Measurements from ENCODE around the gene PFKL.
"Not testable (repeated sequence)": the region's sequence is repeated elsewhere in the genome, so short reads cannot be mapped to it uniquely, and the experiment has no call there.

PFKL gene

GRCh38 chr21:44344541-44345183 is 44.8 kb downstream of the PFKL start:
- no peak for DNase-seq (ENCODE audit: low read depth, low spot score)

DNA sequence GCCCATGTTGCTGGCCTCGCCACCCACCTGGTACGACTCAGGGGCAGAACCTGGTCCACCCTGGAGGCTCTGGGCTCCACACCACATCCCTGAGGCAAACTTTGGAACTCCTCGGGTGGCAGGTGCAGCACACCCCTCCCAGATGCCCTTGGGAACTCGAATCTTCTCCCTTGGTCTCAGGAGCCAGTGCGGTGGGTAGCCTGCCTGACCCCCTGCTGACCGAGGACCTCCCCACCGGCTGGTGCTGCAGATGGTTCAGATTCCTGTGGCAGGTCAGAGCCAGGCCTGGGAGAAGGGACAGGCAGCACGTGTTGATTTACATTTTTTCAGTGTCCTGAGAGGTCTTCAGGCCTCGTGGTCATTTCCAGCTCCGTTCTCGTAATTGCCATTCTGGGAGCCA is 45.6 kb downstream of the PFKL start:
- no peak for DNase-seq (ENCODE audit: low read depth, low spot score)

DNA sequence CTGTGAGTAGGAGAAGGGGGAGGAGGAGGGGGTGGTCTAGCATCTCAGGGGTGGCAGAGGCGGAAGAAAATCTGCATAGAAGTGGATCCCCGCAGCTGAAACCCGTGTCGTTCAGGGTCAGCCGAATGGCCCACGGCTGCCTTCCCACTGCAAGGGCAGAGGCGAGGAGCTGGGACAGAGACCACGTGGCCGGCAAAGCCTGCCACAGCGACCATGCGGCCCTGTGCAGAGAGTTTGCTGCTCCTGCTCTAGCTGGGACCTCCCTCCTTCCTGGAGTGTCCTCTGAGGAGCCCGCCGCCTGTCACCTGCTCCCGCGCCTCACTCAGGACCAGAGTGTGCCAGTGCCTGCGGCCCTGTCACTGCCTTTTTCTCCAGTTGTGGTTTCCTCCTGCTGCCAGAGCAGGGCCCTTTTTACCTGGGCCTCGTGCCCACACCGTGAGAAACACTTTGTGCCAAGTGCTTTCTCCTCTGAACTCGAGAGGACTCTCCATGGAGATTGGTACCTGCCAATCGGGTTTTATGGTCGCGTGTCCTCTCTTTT is 48.1 kb downstream of the PFKL start:
- no peak for DNase-seq (ENCODE audit: low read depth, low spot score)

DNA sequence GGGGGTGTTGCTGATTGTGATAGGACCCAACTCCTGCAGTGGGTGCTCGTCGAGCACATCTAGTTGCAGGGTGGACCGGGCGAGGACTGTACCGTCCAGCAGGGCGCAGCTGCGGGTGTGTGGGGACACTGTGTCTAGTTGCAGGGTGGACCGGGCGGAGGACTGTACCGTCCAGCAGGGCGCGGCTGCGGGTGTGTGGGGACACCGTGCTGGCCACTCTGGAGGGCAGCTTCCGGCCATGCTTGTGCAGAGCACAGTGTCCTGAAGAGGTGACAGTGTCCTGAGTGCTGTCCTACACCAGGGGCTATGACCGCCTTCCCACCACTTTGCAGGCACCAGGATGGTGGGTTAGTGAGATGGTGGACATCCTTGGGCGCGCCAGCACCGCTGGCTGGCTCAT is 49.0 kb downstream of the PFKL start:
- DNase-seq (ENCODE audit: low read depth, low spot score) = no peak

- no peak for DNase-seq (ENCODE audit: low read depth, low spot score)
These were observed 49.6 kb downstream of the PFKL start for GRCh38 chr21:44349416-44349846.

DNA sequence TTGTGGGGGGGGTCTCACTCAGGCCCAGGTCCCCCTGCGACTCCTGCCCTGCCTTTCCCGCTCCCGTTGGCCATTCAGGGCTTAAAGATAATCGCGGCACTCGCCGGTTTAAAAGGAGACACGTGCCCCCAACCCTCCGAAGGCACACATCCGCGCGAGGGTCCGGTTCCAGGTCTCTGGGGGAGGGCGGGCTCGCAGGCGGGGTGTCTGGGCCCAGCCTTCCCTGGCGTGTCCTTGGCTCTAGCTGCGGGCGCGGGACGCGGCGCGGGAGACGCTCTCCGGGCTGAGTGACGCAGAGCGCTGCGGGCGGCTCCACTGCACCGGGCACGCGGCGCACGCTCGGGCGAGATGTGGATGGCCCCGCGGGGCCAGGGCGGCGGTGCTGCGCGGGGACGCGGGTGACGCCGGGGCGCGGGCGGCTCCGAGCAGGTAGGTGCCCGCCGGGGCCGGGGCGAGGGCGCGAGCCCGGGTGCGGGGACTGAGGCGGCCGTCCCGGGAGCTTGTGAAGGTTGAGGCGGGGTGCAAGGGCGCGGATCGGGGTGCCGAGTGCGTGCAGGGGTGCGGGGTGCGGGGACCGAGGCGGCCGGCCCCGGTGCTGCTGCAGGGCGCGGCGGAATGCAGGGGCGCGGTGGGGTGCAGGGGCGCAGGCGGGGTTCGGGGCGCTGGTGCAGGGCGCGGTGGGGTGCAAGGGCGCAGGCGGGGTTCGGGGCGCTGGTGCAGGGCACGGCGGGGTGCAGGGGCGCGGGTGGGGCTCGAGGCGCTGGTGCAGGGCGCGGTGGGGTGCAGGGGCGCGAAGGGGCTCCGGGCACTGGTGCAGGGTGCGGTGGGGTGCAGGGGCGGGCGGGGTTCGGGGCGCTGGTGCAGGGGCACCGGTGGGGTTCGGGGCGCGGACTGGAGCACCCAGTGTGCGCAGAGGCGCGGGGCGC is 50.3 kb downstream of the PFKL start:
- DNase-seq (ENCODE audit: low read depth, low spot score) = no peak

GRCh38 chr21:44350773-44351481 is 51.1 kb downstream of the PFKL start:
- DNase-seq (ENCODE audit: low read depth, low spot score) = no peak

- DNase-seq (ENCODE audit: low read depth, low spot score) = no peak
These were observed 51.8 kb downstream of the PFKL start for GRCh38 chr21:44351535-44352252.

DNA sequence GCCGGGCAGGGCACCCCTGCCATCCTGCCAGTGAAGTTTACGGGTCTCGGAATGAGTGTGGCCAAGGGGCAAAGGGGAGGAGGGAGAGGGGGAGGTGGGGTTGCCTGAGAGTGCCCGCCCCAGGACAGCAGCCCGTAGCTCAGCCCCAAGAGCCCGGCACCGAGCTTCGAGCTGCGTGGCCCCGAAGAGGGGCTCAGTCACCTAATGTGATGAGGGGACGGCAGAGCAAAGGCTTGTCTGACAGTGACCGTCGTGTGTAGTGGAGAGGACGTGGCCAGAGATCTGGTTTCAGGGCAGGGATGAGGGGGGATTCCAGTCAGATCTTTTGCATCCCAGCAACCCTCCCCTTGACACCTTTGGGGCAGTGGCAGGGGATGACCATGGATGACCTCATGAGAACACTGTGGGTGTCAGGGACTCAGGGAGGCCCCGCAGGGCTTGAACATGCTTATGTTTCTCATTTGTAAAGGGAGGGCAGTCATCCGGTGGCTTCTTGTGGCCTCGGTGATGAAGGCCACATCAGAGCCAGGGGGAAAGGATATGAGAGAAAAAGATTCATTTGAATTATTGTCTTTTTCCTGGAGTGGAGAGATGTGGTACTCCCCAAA is 52.5 kb downstream of the PFKL start:
- DNase-seq (ENCODE audit: low read depth, low spot score) = no peak

DNA sequence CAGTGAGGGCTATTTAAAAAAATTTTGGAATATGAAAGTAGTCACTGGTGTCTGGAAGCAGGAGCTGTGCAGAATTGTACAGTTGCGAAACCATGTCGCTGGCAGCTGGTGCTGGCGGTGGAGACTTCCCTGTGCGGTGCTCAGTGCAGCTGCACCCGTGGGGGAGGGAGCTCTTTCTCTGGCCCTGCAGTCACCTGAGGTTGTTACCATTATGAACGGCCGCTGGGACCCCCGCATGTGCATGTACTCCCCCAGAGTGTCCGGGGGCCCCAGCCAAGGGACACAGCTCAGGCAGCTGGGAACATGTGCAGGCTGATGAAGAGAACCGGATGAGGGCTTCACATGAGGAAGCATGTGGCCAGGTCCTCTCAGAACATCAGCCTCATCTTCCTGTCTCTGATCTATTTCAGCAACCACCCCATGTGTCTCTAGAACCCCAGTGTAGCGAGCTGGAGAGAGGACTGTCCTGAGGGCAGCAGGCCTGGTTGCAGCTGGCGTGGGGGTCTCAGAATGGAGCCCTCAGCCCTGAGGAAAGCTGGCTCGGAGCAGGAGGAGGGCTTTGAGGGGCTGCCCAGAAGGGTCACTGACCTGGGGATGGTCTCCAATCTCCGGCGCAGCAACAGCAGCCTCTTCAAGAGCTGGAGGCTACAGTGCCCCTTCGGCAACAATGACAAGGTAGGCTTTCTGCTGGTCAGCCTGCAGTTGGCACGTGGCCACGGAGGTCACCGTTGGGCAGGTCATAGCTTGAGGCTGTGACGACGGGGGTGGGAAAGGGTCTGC is 53.5 kb downstream of the PFKL start, which contains the start of gene TRPM2:
TRPM2 (plus strand) TSS at position 431 of the 780 bp plus-strand sequence; CDS start at position 511, 80 bp downstream.
- DNase-seq (ENCODE audit: low read depth, low spot score) = no peak

GRCh38 chr21:44354001-44354405 is 54.1 kb downstream of the PFKL start:
- no peak for DNase-seq (ENCODE audit: low read depth, low spot score)

- DNase-seq (ENCODE audit: low read depth, low spot score) = no peak
These were observed 55.2 kb downstream of the PFKL start for GRCh38 chr21:44354775-44355771.

GRCh38 chr21:44356160-44356559 is 56.3 kb downstream of the PFKL start:
- DNase-seq (ENCODE audit: low read depth, low spot score) = no peak

- no peak for DNase-seq (ENCODE audit: low read depth, low spot score)
These were observed 56.8 kb downstream of the PFKL start for GRCh38 chr21:44356636-44357035.

GRCh38 chr21:44357064-44357837 is 57.4 kb downstream of the PFKL start:
- no peak for DNase-seq (ENCODE audit: low read depth, low spot score)

GRCh38 chr21:44359396-44359795 is 59.5 kb downstream of the PFKL start:
- DNase-seq (ENCODE audit: low read depth, low spot score) = no peak

DNA sequence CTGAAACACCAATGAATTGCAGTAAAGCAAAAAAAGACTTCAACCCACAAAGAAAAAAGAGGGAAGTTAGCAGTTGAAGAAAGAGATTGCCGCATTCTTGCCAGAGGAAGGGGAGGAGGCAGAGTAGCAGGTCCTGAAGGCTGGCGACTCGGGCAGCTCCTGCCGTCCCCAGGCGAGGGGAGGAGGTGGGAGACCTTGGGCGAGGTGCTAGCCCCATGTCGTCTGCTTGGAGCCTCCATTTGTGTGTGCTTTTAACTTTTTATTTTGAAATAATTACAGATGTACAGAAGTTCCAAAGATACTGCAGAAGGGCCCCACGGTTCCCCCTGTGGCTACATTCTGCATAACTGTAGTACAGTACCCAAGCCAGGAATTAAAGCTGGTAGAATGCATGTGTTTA is 60.3 kb downstream of the PFKL start:
- no peak for DNase-seq (ENCODE audit: low read depth, low spot score)

GRCh38 chr21:44361903-44362302 is 62.0 kb downstream of the PFKL start:
- DNase-seq (ENCODE audit: low read depth, low spot score) = not testable (repeated sequence)

All from iPS DF 19.7 (cell line).